ENCODE results near the gene BTG4.

- TF ChIP-seq POLR2AphosphoS5 (IDR thresholded peaks at IDR 0.05), result no peak
- no peak for TF ChIP-seq POLR2A (IDR thresholded peaks at IDR 0.05)
- no peak for TF ChIP-seq CTCF (IDR thresholded peaks at IDR 0.05)
Observed at GRCh38 chr11:111448414-111448813, 63.8 kb downstream of the BTG4 start.

Data from gastroesophageal sphincter (tissue), 3 donors.